Neural crest cell (in vitro differentiated cells): ENCODE results near the gene AP2M1. TPM values are rescaled to one million over a fixed set of nuclear protein-coding genes. Genes with fewer than 3 reads are reported as not detected.

ENCODE experiments used
- DNase-seq: peaks from one replicate; pipeline ENCODE4 v3.0.0; 2021; ENCODE audit warnings: low read depth, mixed read lengths, low spot score
- H3K27ac Mint-ChIP-seq: one replicate; pipeline ENCODE4 v1.8.0; 2021; ENCODE audit warnings: mild to moderate bottlenecking, mixed read lengths; ENCODE audit not compliant: unreplicated experiment
- H3K27me3 Mint-ChIP-seq: 2 replicates; pipeline ENCODE4 v1.8.0; 2021; ENCODE audit warnings: low read depth, mild to moderate bottlenecking, mixed read lengths
- H3K36me3 Mint-ChIP-seq: 2 replicates; pipeline ENCODE4 v1.8.0; 2021; ENCODE audit warnings: low read depth, mild to moderate bottlenecking, mixed read lengths
- H3K4me1 Mint-ChIP-seq: 2 replicates; pipeline ENCODE4 v1.8.0; 2021; ENCODE audit warnings: mixed read lengths
- H3K4me3 Mint-ChIP-seq: one replicate; pipeline ENCODE4 v1.8.0; 2021; ENCODE audit warnings: mild to moderate bottlenecking, mixed read lengths
- H3K9me3 Mint-ChIP-seq: 2 replicates; pipeline ENCODE4 v1.8.0; 2021; ENCODE audit warnings: mixed read lengths
- CTCF ChIP-seq: fragments of 200-600 bp; sonication (generic); conservative IDR thresholded peaks from 2 replicates; pipeline ENCODE4 v1.5.0; 2021; ENCODE audit warnings: antibody characterized with exemption, mild to moderate bottlenecking
- total RNA-seq: library from RNA; stranded (reverse); gene quantifications from 2 replicates; pipeline ENCODE4 v1.2.1, GENCODE V29; 2021

Gene AP2M1
- total RNA-seq, 1 donor from 2014 or later: 289 TPM

GRCh38 chr3:184184546-184185230, 10.0 kb downstream of the AP2M1 start:
- Mint-ChIP-seq H3K27me3 (no peaks in the 10 kb centered on the region), H3K9me3 (no peaks in the 10 kb centered on the region), H3K4me1 (peaks cover 30% of the 10 kb centered on the region), H3K4me3 (peak overlapping the region; percentile 96), H3K27ac (peak overlapping the region; percentile 97), H3K36me3 (peaks cover 8% of the 10 kb centered on the region)
- no peak for DNase-seq
- no peak for TF ChIP-seq CTCF

- H3K4me1 Mint-ChIP-seq: peaks cover 30% of the 10 kb centered on the region
- H3K27ac Mint-ChIP-seq: peak overlapping the region; percentile 97
Measured at GRCh38 chr3:184185461-184186183, 11.0 kb downstream of the AP2M1 start.

GRCh38 chr3:184186184-184186901, 11.7 kb downstream of the AP2M1 start, which contains the start of gene ABCF3:
Gene ABCF3, plus strand, starts transcription at chr3:184186199. Its CDS starts 9 bp downstream, at chr3:184186208.
- TF ChIP-seq CTCF: no peak

More at GRCh38 chr3:184185461-184186183, 11.0 kb downstream of the AP2M1 start:
- Mint-ChIP-seq H3K36me3 (peaks cover 10% of the 10 kb centered on the region), H3K9me3 (no peaks in the 10 kb centered on the region), H3K27me3 (no peaks in the 10 kb centered on the region), H3K4me3 (peak overlapping the region; percentile 96)
- DNase-seq: peak; percentile 98
- no peak for TF ChIP-seq CTCF

GRCh38 chr3:184186902-184187207, 12.2 kb downstream of the AP2M1 start:
- Mint-ChIP-seq H3K4me1 (peaks cover 30% of the 10 kb centered on the region), H3K4me3 (peak overlapping the region; percentile 96), H3K9me3 (no peaks in the 10 kb centered on the region), H3K36me3 (peaks cover 6% of the 10 kb centered on the region), H3K27me3 (no peaks in the 10 kb centered on the region), H3K27ac (no peak overlapping the region)
- no peak for DNase-seq
- TF ChIP-seq CTCF: no peak

More at GRCh38 chr3:184186184-184186901, 11.7 kb downstream of the AP2M1 start, which contains the start of gene ABCF3:
- H3K27ac Mint-ChIP-seq: peak within 1 kb of the TSS; percentile 97
- H3K4me1 Mint-ChIP-seq: peaks cover 30% of the 10 kb centered on the region
- DNase-seq: no peak
- H3K27me3 Mint-ChIP-seq: no peaks in the 10 kb centered on the region
- H3K4me3 Mint-ChIP-seq: peak within 1 kb of the TSS; percentile 96
- H3K9me3 Mint-ChIP-seq: no peaks in the 10 kb centered on the region
- H3K36me3 Mint-ChIP-seq: peaks cover 6% of the 10 kb centered on the region

- TF ChIP-seq CTCF: no peak
- peaks cover 30% of the 10 kb centered on the region for H3K4me1 Mint-ChIP-seq
- peaks cover 5% of the 10 kb centered on the region for H3K36me3 Mint-ChIP-seq
- peak overlapping the region; percentile 96 for H3K4me3 Mint-ChIP-seq
- H3K27me3 Mint-ChIP-seq: no peaks in the 10 kb centered on the region
- DNase-seq: no peak
- H3K9me3 Mint-ChIP-seq: no peaks in the 10 kb centered on the region
- no peak overlapping the region for H3K27ac Mint-ChIP-seq
Measured at GRCh38 chr3:184188080-184188479, 13.4 kb downstream of the AP2M1 start.
